A673 (cell line): ENCODE measurements around the gene TPPP. TPM values are rescaled to one million over a fixed set of nuclear protein-coding genes. Genes with fewer than 3 reads are reported as not detected.

Experiments used
- BruUV-seq: library from RNA; stranded (reverse); fragments of 400-500 nt; replicated peaks from 2 replicates; lab custom pipeline; 2021; lab: Mats Ljungman, UMichigan
- CTCF ChIA-PET: fragments of 300-600 bp; sonication (Branson Sonifier 250); formaldehyde crosslinking; loops from one replicate; lab custom pipeline; 2022; ENCODE audit warnings: antibody characterized with exemption; lab: Charles Lee
- POLR2A ChIA-PET: fragments of 300-600 bp; sonication (Branson Sonifier 250); formaldehyde crosslinking; loops from one replicate; lab custom pipeline; 2022; ENCODE audit warnings: antibody characterized with exemption; ENCODE audit not compliant: low non-redundant PET; lab: Charles Lee
- DNase-seq: peaks from one replicate; pipeline ENCODE4 v3.0.0-alpha.2; 2015; ENCODE audit warnings: low spot score
- H3K27ac ChIP-seq: fragments of 200-600 bp; sonication (generic); 2 replicates; pipeline ENCODE4 v1.5.1; 2016; ENCODE audit warnings: mixed run types, low read depth, mild to moderate bottlenecking, mixed read lengths, antibody characterized with exemption, low read length; ENCODE audit not compliant: poor library complexity, severe bottlenecking
- H3K27me3 ChIP-seq: fragments of 200-600 bp; sonication (generic); replicated peaks from 2 replicates; pipeline ENCODE4 v1.6.1; 2017; ENCODE audit warnings: mixed run types, low read depth, mild to moderate bottlenecking, mixed read lengths, antibody characterized with exemption, low read length; ENCODE audit not compliant: insufficient read depth, poor library complexity
- H3K36me3 ChIP-seq: fragments of 200-600 bp; sonication (generic); 2 replicates; pipeline ENCODE4 v1.6.1; 2016; ENCODE audit warnings: mixed run types, mild to moderate bottlenecking, mixed read lengths, antibody characterized with exemption, low read length; ENCODE audit not compliant: insufficient read depth, poor library complexity, severe bottlenecking
- H3K4me1 ChIP-seq: fragments of 200-600 bp; sonication (generic); 2 replicates; pipeline ENCODE4 v1.6.1; 2017; ENCODE audit warnings: mixed run types, mild to moderate bottlenecking, mixed read lengths, antibody characterized with exemption, low read length; ENCODE audit not compliant: insufficient read depth, poor library complexity, severe bottlenecking
- H3K4me3 ChIP-seq: fragments of 200-600 bp; sonication (generic); 2 replicates; pipeline ENCODE4 v1.5.1; 2016; ENCODE audit warnings: low read depth, mixed run types, mild to moderate bottlenecking, mixed read lengths, low read length; ENCODE audit not compliant: poor library complexity, severe bottlenecking
- H3K9me3 ChIP-seq: fragments of 200-600 bp; sonication (generic); 2 replicates; pipeline ENCODE4 v1.6.1; 2016; ENCODE audit warnings: mixed run types, low read depth, mild to moderate bottlenecking, mixed read lengths, antibody characterized with exemption, low read length; ENCODE audit not compliant: poor library complexity, severe bottlenecking
- CTCF ChIP-seq: fragments of 300-800, 200-600 bp; sonication (generic); conservative IDR thresholded peaks from 2 replicates; pipeline ENCODE4 v1.5.1; 2017; ENCODE audit warnings: low read depth, mild to moderate bottlenecking, antibody characterized with exemption, low read length, moderate library complexity, mixed read lengths
- EZH2 ChIP-seq: fragments of 200-600 bp; sonication (generic); IDR thresholded peaks from 2 replicates; pipeline ENCODE4 v1.6.1; 2017; ENCODE audit warnings: borderline replicate concordance, low read depth, mild to moderate bottlenecking, mixed read lengths, antibody characterized with exemption, low read length; ENCODE audit not compliant: poor library complexity, severe bottlenecking
- intact Hi-C: fragments of 100-400 bp; cut with micrococcal nuclease; formaldehyde crosslinking; loops from one replicate; pipeline ENCODE4 v1.10.0; 2022; ENCODE audit not compliant: unreplicated experiment
- total RNA-seq: library from RNA; stranded (reverse); gene quantifications from 2 replicates; pipeline ENCODE4 v1.2.3, GENCODE V29; 2021

TPPP gene
- total RNA-seq, 1 experiment from 2014 or later, result 0.19 TPM

- ChIA-PET CTCF (interaction anchor here (0.7 kb wide), 2 partner anchors 19 to 493 kb away, joined by 3 read pairs; no protein-coding TSS in a partner anchor), POLR2A (no interaction called here)
- peaks cover under 1% of the 10 kb centered on the region for H3K36me3 ChIP-seq
- no peak overlapping the region for H3K27ac ChIP-seq
- peaks cover 6% of the 10 kb centered on the region for H3K27me3 ChIP-seq
- intact Hi-C loops, result no loop called here
- DNase-seq, result peak; percentile 86
- peak overlapping the region; percentile 5 for H3K4me3 ChIP-seq
- BruUV-seq, result no TSS peak
- H3K9me3 ChIP-seq, result no peaks in the 10 kb centered on the region
- TF ChIP-seq EZH2, result no peak
- no peak for TF ChIP-seq CTCF
- H3K4me1 ChIP-seq, result peaks cover 19% of the 10 kb centered on the region
Observed at GRCh38 chr5:672329-673160, 20.6 kb downstream of the TPPP start.

GRCh38 chr5:671459-672328 lies 21.5 kb downstream of the TPPP start:
- POLR2A ChIA-PET, result no interaction called here
- no TSS peak for BruUV-seq

More at GRCh38 chr5:671459-672328, 21.5 kb downstream of the TPPP start:
- peak; percentile 85 for DNase-seq
- no peak for TF ChIP-seq EZH2
- TF ChIP-seq CTCF, result peak; percentile 88
- Histone ChIP-seq H3K4me3 (no peak overlapping the region), H3K27me3 (peaks cover 6% of the 10 kb centered on the region), H3K36me3 (peaks cover 9% of the 10 kb centered on the region), H3K4me1 (peaks cover 19% of the 10 kb centered on the region), H3K27ac (no peak overlapping the region), H3K9me3 (no peaks in the 10 kb centered on the region)
- CTCF ChIA-PET, result no interaction called here
- intact Hi-C loops, result loop anchor here (2.0 kb wide), 1 partner anchor 231 kb away; no protein-coding TSS in a partner anchor
